ENCODE results near the gene CLTA. TPM values are rescaled to one million over a fixed set of nuclear protein-coding genes. Genes with fewer than 3 reads are reported as not detected.

Gene CLTA
- total RNA-seq, 1 experiment from 2014 or later: 195 TPM

DNA sequence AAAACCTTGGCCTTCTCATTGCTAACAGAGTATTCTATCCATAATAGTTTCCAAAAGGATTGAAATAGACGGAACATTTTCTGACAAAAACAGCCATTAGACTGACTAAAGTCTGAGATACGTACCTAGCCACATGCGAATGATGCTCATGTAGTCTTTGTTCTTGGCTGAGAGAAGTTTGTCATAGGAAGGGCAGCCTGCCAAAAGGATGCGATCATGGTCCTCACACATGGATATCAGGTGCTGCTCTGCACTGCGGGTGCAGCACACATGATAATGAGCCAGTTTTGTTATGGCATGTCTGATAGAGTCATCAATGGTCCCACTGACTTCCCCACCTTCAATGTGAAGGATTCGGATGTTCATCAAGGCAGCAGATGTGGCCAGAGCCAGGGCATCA, 55.2 kb downstream of the CLTA start:
- no peak for DNase-seq
- Histone ChIP-seq H3K23me2 (ENCODE audit: insufficient read length, low read depth, low read length, poor library complexity, severe bottlenecking) (no peaks in the 10 kb centered on the region), H2BK15ac (ENCODE audit: low read depth, low read length) (no peak overlapping the region), H2BK20ac (ENCODE audit: low read depth, low read length, poor library complexity, severe bottlenecking) (no peak overlapping the region), H2AFZ (ENCODE audit: low read length) (no peak overlapping the region), H2BK5ac (ENCODE audit: insufficient read length, low read length) (no peak overlapping the region), H3K79me2 (ENCODE audit: insufficient read depth, low read length) (no peaks in the 10 kb centered on the region), H4K20me1 (ENCODE audit: control insufficient read depth, insufficient read depth, insufficient read length) (no peaks in the 10 kb centered on the region), H3T11ph (ENCODE audit: low read length) (no peak overlapping the region), H3K4me2 (ENCODE audit: insufficient read depth, insufficient read length, low read length) (no peak overlapping the region), H3K18ac (ENCODE audit: insufficient read length, low read depth, low read length) (no peak overlapping the region), H4K8ac (replicated peaks; ENCODE audit: insufficient read length, low read depth, low read length) (no peak overlapping the region), H3K56ac (ENCODE audit: insufficient read length, low read depth, low read length) (no peak overlapping the region), H2BK12ac (ENCODE audit: insufficient read length, low read depth, low read length) (no peak overlapping the region), H4K91ac (ENCODE audit: insufficient read length, low read depth, low read length) (no peak overlapping the region), H4K5ac (ENCODE audit: insufficient read length, low read depth, low read length) (no peak overlapping the region), H3K79me1 (ENCODE audit: insufficient read depth, low read depth, low read length, poor library complexity, severe bottlenecking) (no peaks in the 10 kb centered on the region), H2BK120ac (ENCODE audit: low read depth, low read length, poor library complexity, severe bottlenecking) (no peak overlapping the region), H3K4ac (ENCODE audit: low read depth, low read length) (no peak overlapping the region), H3K4me1 (ENCODE audit: insufficient read depth, low read length) (no peaks in the 10 kb centered on the region), H3K14ac (ENCODE audit: insufficient read depth, low read length) (no peak overlapping the region), H3K23ac (ENCODE audit: insufficient read length, low read depth, low read length) (no peak overlapping the region), H3K9me3 (ENCODE audit: control insufficient read depth, low read depth, low read length) (no peaks in the 10 kb centered on the region), H3K9ac (ENCODE audit: extremely low read depth, insufficient read length, low read length) (no peak overlapping the region), H3K27ac (ENCODE audit: insufficient read length, low read depth, low read length) (no peak overlapping the region), H2AK5ac (ENCODE audit: insufficient read length, low read length) (no peak overlapping the region), H3K27me3 (ENCODE audit: insufficient read depth, low read length) (no peaks in the 10 kb centered on the region)
- H3K9me3 Mint-ChIP-seq: no peaks in the 10 kb centered on the region
- TF ChIP-seq, protein P1, sequence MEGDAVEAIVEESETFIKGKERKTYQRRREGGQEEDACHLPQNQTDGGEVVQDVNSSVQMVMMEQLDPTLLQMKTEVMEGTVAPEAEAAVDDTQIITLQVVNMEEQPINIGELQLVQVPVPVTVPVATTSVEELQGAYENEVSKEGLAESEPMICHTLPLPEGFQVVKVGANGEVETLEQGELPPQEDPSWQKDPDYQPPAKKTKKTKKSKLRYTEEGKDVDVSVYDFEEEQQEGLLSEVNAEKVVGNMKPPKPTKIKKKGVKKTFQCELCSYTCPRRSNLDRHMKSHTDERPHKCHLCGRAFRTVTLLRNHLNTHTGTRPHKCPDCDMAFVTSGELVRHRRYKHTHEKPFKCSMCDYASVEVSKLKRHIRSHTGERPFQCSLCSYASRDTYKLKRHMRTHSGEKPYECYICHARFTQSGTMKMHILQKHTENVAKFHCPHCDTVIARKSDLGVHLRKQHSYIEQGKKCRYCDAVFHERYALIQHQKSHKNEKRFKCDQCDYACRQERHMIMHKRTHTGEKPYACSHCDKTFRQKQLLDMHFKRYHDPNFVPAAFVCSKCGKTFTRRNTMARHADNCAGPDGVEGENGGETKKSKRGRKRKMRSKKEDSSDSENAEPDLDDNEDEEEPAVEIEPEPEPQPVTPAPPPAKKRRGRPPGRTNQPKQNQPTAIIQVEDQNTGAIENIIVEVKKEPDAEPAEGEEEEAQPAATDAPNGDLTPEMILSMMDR (conservative IDR thresholded peaks at IDR 0.05): no peak
- H3K4me1 Mint-ChIP-seq: no peaks in the 10 kb centered on the region
- no peak overlapping the region for H3K4me3 Mint-ChIP-seq
- H3K27ac Mint-ChIP-seq: 0 out of 7 replicates have a peak overlapping the region, but pooled peaks of 1 of the 3 experiments have one; percentile 79
- no CpG with 5 or more reads among the region's 6 CpGs for WGBS (ENCODE audit: extremely low coverage, insufficient read length, low lambda C conversion rate)
- H3K27me3 Mint-ChIP-seq (ENCODE audit: low read depth): no peaks in the 10 kb centered on the region
- peaks cover 9 to 25% (median 22%) of the 10 kb centered on the region in 3 experiments; a peak in 6 of 7 replicates for H3K36me3 Mint-ChIP-seq (ENCODE audit: insufficient read depth in 1 of 3, low read depth in 3 of 3)

Data from H9 (cell line).